ENCODE data around the gene AGTRAP.

Gene AGTRAP

GRCh38 chr1:11784256-11784992, 48.5 kb downstream of the AGTRAP start:
- TF ChIP-seq POLR2AphosphoS5 (IDR thresholded peaks at IDR 0.05; ENCODE audit: low read depth, low read length) (no peak), REST (IDR thresholded peaks at IDR 0.05; ENCODE audit: insufficient read depth in 1 of 2, low read depth in 2 of 2, low read length in 2 of 2) (no peak), SIN3A (IDR thresholded peaks at IDR 0.05; ENCODE audit: borderline replicate concordance, insufficient read depth, low read length) (no peak), TAF1 (IDR thresholded peaks at IDR 0.05; ENCODE audit: borderline replicate concordance, insufficient read depth, low read length) (no peak), FOXP2 (optimal IDR thresholded peaks at IDR 0.05; ENCODE audit: borderline replicate concordance, extremely low read depth, extremely low read length, insufficient read depth) (no peak)

GRCh38 chr1:11784993-11785769, 49.2 kb downstream of the AGTRAP start:
- TF ChIP-seq FOXP2 (optimal IDR thresholded peaks at IDR 0.05; ENCODE audit: borderline replicate concordance, extremely low read depth, extremely low read length, insufficient read depth) (peak; percentile 64), SIN3A (IDR thresholded peaks at IDR 0.05; ENCODE audit: borderline replicate concordance, insufficient read depth, low read length) (no peak)

- TF ChIP-seq POLR2AphosphoS5 (IDR thresholded peaks at IDR 0.05; ENCODE audit: low read depth, low read length), result no peak
- no peak for TF ChIP-seq FOXP2 (optimal IDR thresholded peaks at IDR 0.05; ENCODE audit: borderline replicate concordance, extremely low read depth, extremely low read length, insufficient read depth)
- TF ChIP-seq TAF1 (IDR thresholded peaks at IDR 0.05; ENCODE audit: borderline replicate concordance, insufficient read depth, low read length), result no peak
- TF ChIP-seq REST (IDR thresholded peaks at IDR 0.05; ENCODE audit: insufficient read depth in 1 of 2, low read depth in 2 of 2, low read length in 2 of 2), result no peak
- TF ChIP-seq SIN3A (IDR thresholded peaks at IDR 0.05; ENCODE audit: borderline replicate concordance, insufficient read depth, low read length), result no peak
Observed at GRCh38 chr1:11786168-11786567, 50.2 kb downstream of the AGTRAP start.

GRCh38 chr1:11787251-11787803, 51.4 kb downstream of the AGTRAP start:
- TF ChIP-seq FOXP2 (optimal IDR thresholded peaks at IDR 0.05; ENCODE audit: borderline replicate concordance, extremely low read depth, extremely low read length, insufficient read depth) (no peak), TAF1 (IDR thresholded peaks at IDR 0.05; ENCODE audit: borderline replicate concordance, insufficient read depth, low read length) (no peak), REST (IDR thresholded peaks at IDR 0.05; ENCODE audit: insufficient read depth in 1 of 2, low read depth in 2 of 2, low read length in 2 of 2) (no peak), POLR2AphosphoS5 (IDR thresholded peaks at IDR 0.05; ENCODE audit: low read depth, low read length) (no peak), SIN3A (IDR thresholded peaks at IDR 0.05; ENCODE audit: borderline replicate concordance, insufficient read depth, low read length) (no peak)

GRCh38 chr1:11787804-11788436, 52.0 kb downstream of the AGTRAP start:
- no peak for TF ChIP-seq SIN3A (IDR thresholded peaks at IDR 0.05; ENCODE audit: borderline replicate concordance, insufficient read depth, low read length)
- TF ChIP-seq REST (IDR thresholded peaks at IDR 0.05; ENCODE audit: insufficient read depth in 1 of 2, low read depth in 2 of 2, low read length in 2 of 2), result no peak
- no peak for TF ChIP-seq FOXP2 (optimal IDR thresholded peaks at IDR 0.05; ENCODE audit: borderline replicate concordance, extremely low read depth, extremely low read length, insufficient read depth)
- no peak for TF ChIP-seq POLR2AphosphoS5 (IDR thresholded peaks at IDR 0.05; ENCODE audit: low read depth, low read length)
- no peak for TF ChIP-seq TAF1 (IDR thresholded peaks at IDR 0.05; ENCODE audit: borderline replicate concordance, insufficient read depth, low read length)

All from PFSK-1 (cell line).